Astrocyte of the cerebellum (primary cell): ENCODE data around the gene ZDHHC11B.
"Not testable (repeated sequence)": the region's sequence is repeated elsewhere in the genome, so short reads cannot be mapped to it uniquely, and the experiment has no call there.

ENCODE experiments used
- DNase-seq: peaks from one replicate; pipeline ENCODE4 v3.0.0-alpha.2; 2011; ENCODE audit warnings: low read depth
- H3K4me3 ChIP-seq: 2 replicates; pipeline ENCODE4 v1.5.1; 2011; ENCODE audit warnings: mild to moderate bottlenecking, low read depth, low read length, moderate library complexity
- CTCF ChIP-seq: IDR thresholded peaks from 2 replicates; pipeline ENCODE4 v1.5.1; 2012; ENCODE audit warnings: low read length, low read depth, moderate library complexity, mild to moderate bottlenecking; ENCODE audit errors: missing control alignments
- in situ Hi-C: cut with HindIII; loops from 2 replicates; pipeline ENCODE4 v1.10.0; 2017; ENCODE audit warnings: low sequenced_read_pairs

Gene ZDHHC11B

DNA sequence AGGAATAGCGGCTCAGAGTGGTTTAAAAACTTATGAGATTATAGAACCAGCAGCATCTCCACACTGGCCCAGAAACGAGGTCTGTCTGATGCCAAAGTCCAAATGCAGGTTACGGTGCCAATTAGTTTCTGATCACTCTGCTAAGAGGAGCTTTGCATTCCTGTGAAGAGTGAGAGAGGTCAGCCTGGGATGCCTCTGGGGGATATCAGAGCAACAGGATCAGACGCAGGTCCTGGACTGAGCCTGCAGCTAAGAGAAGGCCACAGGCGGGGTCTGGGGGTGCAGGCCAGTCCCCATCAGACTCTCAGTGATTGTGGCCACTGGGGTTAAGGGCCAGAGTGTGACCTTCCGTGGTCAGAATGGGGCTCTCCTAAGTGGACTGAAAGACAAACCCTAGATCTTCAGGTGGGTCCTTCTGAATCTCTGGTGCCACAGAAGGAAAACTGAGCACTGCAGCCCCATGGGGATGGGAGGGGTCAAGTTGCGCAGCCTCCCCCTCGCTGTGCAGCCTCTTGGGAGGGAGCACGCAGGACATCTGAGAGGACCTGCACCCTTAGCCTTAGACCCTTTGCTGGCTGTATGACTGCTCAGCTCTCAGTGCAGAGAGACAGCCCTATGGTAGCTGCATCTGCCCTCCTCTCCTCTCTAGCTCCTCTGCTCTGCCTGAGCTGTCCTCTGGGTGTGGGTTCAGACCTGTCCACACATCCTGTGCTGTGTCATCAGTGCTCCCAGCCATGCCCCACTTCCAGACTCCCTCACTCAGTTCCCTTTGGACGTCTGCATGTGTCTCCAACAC lies 23.4 kb upstream of the ZDHHC11B start:
- DNase-seq, H3K4me3 ChIP-seq, in situ Hi-C loops: not testable (repeated sequence)

GRCh38 chr5:801472-801871 lies 16.9 kb upstream of the ZDHHC11B start:
- TF ChIP-seq CTCF = no peak

DNA sequence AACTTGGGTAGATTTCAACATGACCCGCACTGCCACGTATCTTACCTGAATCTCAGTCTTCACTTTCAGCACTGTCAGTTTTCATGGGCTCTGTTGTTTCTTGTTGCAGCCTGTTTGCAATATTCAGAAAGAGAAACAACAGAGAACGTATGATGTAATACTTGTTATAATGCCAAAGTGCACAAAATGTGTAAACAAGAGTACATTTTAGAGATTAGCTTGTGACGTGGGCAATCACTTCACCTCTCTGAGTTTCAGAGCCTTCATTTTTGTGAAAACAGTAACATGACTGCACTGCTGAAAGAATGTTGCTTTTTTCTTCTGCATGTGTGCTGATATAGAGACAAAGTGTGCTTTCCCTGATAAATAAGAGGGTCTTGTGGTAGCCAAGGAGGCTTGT lies 16.5 kb upstream of the ZDHHC11B start:
- in situ Hi-C loops, H3K4me3 ChIP-seq, DNase-seq: not testable (repeated sequence)

More at GRCh38 chr5:801472-801871, 16.9 kb upstream of the ZDHHC11B start:
- in situ Hi-C loops = no loop called here
- no peak for DNase-seq
- H3K4me3 ChIP-seq = no peak overlapping the region

DNA sequence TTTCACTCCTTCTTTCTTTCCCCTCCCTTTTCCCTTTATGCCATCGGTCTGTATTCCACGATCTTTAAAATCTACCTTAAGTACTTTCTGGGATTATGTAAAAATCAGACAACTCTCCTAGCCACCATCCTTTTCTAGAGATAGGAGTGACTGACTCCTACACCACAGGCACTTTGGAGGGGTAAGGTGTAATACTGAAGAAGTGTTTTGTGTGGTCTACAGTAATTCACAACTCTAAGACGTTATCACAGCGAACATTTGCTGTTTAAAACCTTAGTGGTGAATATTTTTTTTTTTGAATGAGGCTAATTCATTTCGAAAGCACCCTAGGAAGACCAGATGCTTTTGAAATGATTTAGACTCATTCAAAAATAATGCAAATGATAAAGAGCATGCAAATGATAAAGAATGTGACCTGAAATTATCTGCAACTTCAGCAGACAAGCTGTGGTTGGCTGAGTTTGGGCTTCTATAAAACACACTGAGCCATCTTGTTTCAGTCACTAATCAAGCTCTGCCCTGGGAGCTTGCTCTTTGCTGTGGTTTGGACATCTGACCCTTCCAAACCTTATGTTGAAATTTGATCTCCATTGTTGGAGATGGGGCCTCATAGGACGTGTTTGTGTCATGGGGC lies 14.1 kb upstream of the ZDHHC11B start:
- in situ Hi-C loops, H3K4me3 ChIP-seq, DNase-seq: not testable (repeated sequence)

DNA sequence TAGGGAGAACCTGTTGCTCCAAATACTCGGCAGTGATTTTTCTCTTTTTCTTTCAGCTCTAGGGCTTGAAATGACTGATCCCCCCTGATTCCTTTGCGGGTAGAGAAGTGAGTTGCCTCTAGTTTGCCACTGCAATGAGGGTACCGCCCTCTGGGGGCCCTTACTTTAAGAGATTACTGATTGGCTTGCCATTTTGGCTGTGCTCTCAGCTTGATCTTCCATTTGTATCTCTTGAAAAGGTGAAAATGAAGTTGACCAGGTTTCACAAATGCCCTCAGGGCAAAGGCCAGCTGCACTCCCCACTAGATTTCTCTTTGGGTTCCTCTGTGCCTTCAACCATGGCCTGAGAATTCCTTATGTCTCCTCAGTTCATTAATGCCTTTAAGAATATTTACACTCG lies 13.5 kb upstream of the ZDHHC11B start:
- H3K4me3 ChIP-seq, DNase-seq, in situ Hi-C loops: not testable (repeated sequence)

DNA sequence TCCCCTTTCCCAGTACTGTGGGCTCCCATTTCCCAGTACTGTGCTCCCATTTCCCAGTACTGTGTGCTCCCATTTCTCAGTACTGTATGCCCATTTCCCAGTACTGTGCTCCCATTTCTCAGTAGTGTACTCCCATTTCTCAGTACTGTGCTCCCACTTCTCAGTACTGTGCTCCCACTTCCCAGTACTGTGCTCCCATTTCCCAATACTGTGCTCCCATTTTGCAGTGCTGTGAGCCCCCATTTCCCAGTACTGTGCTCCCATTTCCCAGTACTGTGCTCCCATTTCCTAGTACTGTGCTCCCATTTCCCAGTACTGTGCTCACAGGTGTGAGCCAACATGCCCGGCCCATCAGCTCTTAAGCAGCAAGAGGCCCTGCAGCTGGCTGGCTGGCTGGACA lies 11.3 kb upstream of the ZDHHC11B start:
- H3K4me3 ChIP-seq, in situ Hi-C loops, DNase-seq: not testable (repeated sequence)

DNA sequence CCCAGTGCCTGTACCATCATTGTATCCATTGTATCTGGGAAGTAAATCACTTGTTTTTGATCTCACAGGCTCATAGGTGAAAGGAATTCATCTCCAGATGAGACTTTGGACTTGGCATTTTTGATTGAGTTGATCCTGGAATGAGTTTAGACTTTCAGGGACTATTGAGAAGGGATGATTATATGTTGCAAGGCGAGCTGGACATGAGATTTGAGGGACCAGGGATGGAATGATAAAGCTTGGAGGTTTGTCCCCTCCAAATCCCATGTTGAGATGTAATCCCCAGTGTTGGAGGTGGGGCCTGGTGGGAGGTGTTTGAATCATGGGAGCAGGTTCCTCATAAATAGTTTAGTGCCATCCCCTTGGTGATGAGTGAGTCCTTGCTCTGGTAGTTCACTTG lies 10.4 kb upstream of the ZDHHC11B start:
- H3K4me3 ChIP-seq, in situ Hi-C loops, DNase-seq: not testable (repeated sequence)

DNA sequence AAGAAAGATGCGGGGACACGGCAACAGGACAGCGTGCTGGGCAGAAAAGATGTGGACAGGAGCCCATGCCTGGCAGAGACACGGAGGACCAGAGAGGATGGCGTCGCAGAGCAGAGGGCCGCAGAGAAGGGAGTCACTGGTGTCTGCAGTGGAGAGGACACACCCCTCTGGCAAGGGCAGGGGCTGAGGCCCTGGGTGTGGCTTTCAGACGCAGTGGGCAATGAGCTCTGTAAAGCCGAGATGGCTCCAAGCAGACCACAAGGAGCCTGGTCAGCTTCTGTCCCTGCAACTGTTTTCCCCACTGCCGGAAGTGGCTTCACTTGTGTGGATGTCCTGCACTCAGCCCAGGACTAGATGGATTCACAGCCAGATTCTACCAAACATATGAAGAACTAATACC lies 4.2 kb upstream of the ZDHHC11B start:
- H3K4me3 ChIP-seq, DNase-seq, in situ Hi-C loops: not testable (repeated sequence)

DNA sequence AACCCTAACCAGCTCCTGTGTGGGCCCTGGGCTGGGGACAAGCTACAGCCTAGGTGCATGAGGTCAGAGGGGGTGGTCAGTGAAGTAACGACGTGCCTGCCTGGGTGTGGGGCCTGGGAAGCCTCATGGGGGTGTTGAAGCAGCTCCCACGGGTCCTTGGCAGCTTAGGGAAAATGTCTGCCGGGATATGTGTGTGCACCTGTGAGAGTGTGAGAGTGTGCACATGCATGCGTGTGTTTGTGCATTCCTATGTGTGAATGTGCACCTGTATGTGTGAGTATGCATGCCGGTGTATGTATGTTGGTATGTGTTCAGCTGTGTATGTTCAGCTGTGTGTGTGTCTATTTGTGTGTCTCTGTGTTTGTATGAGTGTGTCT lies 3.3 kb upstream of the ZDHHC11B start:
- DNase-seq, H3K4me3 ChIP-seq, in situ Hi-C loops: not testable (repeated sequence)

- DNase-seq, H3K4me3 ChIP-seq, in situ Hi-C loops: not testable (repeated sequence)
These were observed 2.8 kb upstream of the ZDHHC11B start for GRCh38 chr5:787224-787856.

- peak overlapping the region; percentile 37 for H3K4me3 ChIP-seq
- in situ Hi-C loops = not testable (repeated sequence)
These were observed 714 bp upstream of the ZDHHC11B start for GRCh38 chr5:785181-785705.

GRCh38 chr5:783881-784427 lies 575 bp downstream of the ZDHHC11B start:
- in situ Hi-C loops, DNase-seq: not testable (repeated sequence)
- H3K4me3 ChIP-seq = peak overlapping the region; percentile 37

More at GRCh38 chr5:785181-785705, 714 bp upstream of the ZDHHC11B start:
- DNase-seq = not testable (repeated sequence)

DNA sequence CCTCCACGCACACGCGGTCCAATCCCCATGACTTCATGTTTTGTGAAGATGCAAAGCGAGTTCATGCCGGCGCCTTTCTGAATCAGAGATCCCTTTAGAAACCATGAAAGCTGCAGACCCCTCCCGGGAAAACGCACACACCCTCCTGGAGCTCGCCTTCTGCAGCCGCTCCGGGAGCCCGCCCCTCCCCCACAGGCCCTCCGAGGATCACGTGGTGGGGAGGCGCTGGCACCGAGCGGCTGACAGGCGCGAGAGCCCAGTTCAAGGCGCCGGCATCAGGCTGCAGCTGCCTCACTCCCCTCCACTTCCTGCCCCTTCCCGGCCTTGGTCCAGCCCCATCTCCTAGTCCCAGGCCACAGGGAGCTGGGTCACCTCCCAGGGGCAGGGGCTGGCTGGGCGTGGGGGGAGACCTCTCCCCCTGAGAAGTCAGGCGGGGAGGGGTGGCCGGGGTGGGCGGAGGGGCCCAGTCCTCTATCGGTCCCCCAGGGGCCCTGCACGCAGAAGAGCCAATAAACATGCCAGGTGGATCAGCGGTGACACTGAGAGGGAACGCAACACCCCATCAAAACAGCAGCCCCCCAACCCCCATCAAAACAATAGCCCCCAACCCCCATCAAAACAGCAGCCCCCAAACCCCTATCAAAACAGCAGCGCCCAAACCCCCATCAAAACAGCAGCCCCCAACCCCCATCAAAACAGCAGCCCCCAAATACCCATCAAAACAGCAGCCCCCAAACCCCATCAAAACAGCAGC lies 1.3 kb downstream of the ZDHHC11B start:
- in situ Hi-C loops, DNase-seq: not testable (repeated sequence)

DNA sequence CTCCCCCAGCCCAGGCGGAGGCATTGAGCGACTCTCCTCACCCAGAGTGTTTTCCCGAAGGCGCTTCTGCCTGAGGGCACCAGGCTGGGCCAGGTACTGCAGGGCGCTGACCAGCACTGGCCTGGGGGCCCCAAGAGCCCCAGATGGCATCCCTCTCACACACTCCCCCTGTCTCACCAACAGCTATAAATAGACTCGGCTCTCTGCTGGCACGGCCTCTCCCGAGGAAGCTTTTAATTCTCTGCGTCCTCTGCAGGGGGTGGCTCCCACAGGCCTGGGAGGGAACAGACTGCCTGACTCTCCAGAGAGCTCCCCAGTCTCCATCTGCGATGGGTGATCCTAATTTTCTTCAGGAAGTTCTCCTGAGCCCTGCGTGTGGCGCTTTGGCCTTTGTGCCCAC lies 2.2 kb downstream of the ZDHHC11B start:
- H3K4me3 ChIP-seq, in situ Hi-C loops, DNase-seq: not testable (repeated sequence)

More for the DNA sequence above, 1.3 kb downstream of the ZDHHC11B start:
- not testable (repeated sequence) for H3K4me3 ChIP-seq

- in situ Hi-C loops, H3K4me3 ChIP-seq, DNase-seq: not testable (repeated sequence)
These were observed 4.0 kb downstream of the ZDHHC11B start for GRCh38 chr5:780571-780970.
